ENCODE results near the gene GSDMA. TPM values are rescaled to one million over a fixed set of nuclear protein-coding genes. Genes with fewer than 3 reads are reported as not detected.

Gene GSDMA
- total RNA-seq, 1 donor from 2014 or later = not detected

DNA sequence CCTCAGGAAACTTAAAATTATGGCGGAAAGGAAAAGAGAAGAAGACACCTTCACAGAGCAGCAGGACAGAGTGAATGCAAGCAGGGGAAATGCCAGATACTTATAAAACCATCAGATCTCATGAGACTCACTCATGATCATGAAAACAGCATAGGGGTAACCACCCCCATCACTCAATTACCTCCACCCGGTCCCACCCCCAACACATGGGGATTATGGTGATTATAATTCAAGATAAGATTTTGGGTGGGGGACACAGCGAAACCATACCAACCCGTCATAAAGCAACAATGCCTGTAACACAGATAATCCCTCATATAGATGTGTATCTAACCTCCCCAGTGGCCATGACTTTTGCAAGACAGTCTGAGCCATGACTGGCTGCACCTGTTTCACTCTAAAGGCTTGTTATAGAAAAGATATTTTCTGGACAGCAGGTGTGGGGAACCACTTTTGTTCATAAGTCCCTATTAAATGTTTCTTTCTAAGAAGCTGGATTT, 7.0 kb upstream of the GSDMA start:
- Mint-ChIP-seq H3K4me3 (ENCODE audit: low read depth) (no peak overlapping the region), H3K27ac (no peak overlapping the region), H3K36me3 (ENCODE audit: insufficient read depth) (no peaks in the 10 kb centered on the region), H3K9me3 (ENCODE audit: low read depth) (no peaks in the 10 kb centered on the region), H3K4me1 (ENCODE audit: low read depth) (peaks cover 7% of the 10 kb centered on the region), H3K27me3 (peaks cover 11% of the 10 kb centered on the region)
- DNase-seq (ENCODE audit: low spot score, unreplicated experiment) = no peak
- TF ChIP-seq, protein P1, sequence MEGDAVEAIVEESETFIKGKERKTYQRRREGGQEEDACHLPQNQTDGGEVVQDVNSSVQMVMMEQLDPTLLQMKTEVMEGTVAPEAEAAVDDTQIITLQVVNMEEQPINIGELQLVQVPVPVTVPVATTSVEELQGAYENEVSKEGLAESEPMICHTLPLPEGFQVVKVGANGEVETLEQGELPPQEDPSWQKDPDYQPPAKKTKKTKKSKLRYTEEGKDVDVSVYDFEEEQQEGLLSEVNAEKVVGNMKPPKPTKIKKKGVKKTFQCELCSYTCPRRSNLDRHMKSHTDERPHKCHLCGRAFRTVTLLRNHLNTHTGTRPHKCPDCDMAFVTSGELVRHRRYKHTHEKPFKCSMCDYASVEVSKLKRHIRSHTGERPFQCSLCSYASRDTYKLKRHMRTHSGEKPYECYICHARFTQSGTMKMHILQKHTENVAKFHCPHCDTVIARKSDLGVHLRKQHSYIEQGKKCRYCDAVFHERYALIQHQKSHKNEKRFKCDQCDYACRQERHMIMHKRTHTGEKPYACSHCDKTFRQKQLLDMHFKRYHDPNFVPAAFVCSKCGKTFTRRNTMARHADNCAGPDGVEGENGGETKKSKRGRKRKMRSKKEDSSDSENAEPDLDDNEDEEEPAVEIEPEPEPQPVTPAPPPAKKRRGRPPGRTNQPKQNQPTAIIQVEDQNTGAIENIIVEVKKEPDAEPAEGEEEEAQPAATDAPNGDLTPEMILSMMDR (IDR thresholded peaks at IDR 0.05; ENCODE audit: unreplicated experiment) = no peak

DNA sequence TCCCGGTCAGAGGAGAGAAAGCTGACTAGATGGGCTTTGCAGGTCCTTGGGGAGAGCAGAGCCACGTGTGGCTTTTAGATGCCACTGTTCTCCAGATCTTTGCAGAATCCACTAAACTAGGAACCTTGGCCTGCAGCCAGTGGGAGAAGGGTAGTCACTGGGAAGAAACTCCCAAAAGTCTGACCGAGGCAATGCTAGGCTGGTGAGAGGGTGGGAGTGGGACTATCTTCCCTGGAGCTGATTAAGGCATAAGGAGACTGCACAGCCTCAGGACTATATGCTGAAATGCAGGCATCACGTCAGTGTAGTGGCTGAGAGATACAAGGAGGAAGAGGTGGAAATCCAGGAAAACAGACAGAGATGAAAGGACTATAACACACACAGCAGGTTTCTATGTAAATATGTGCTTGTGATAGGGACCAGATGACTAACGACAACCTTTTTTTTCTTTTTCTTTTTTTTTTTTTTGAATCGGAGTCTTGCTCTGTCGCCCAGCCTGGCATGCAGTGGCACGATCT, 2.2 kb upstream of the GSDMA start:
- H3K27ac Mint-ChIP-seq = no peak overlapping the region
- H3K27me3 Mint-ChIP-seq = peaks cover 16% of the 10 kb centered on the region
- no peak for DNase-seq (ENCODE audit: low spot score, unreplicated experiment)
- TF ChIP-seq, protein P1 (IDR thresholded peaks at IDR 0.05; ENCODE audit: unreplicated experiment) = no peak
- peaks cover 2% of the 10 kb centered on the region for H3K4me1 Mint-ChIP-seq (ENCODE audit: low read depth)
- no peaks in the 10 kb centered on the region for H3K36me3 Mint-ChIP-seq (ENCODE audit: insufficient read depth)
- no peaks in the 10 kb centered on the region for H3K9me3 Mint-ChIP-seq (ENCODE audit: low read depth)
- H3K4me3 Mint-ChIP-seq (ENCODE audit: low read depth) = no peak overlapping the region

DNA sequence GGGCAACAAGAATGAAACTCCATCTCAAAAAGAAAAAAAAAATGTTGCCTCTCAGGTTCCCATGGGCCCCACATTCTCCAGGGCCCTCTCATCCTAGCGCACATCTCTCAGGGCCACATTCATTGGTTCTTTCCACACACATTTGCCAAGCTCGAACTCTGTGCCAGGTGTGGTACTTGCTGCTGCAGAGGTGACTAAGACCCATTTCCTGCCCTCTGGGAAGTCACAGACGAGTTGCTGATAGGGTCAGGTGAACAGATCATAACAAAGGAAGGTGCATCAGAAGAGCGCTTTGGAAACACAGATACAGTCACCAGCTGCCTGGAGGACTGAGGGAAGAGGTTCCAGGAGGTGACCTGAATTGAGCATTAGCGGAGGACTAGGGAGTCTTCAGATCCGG, 1.0 kb downstream of the GSDMA start:
- Mint-ChIP-seq H3K4me1 (ENCODE audit: low read depth) (peaks cover 2% of the 10 kb centered on the region), H3K9me3 (ENCODE audit: low read depth) (no peaks in the 10 kb centered on the region), H3K27me3 (peaks cover 30% of the 10 kb centered on the region), H3K27ac (no peak overlapping the region), H3K4me3 (ENCODE audit: low read depth) (no peak overlapping the region), H3K36me3 (ENCODE audit: insufficient read depth) (no peaks in the 10 kb centered on the region)
- TF ChIP-seq, protein P1 (IDR thresholded peaks at IDR 0.05; ENCODE audit: unreplicated experiment) = no peak
- no peak for DNase-seq (ENCODE audit: low spot score, unreplicated experiment)

DNA sequence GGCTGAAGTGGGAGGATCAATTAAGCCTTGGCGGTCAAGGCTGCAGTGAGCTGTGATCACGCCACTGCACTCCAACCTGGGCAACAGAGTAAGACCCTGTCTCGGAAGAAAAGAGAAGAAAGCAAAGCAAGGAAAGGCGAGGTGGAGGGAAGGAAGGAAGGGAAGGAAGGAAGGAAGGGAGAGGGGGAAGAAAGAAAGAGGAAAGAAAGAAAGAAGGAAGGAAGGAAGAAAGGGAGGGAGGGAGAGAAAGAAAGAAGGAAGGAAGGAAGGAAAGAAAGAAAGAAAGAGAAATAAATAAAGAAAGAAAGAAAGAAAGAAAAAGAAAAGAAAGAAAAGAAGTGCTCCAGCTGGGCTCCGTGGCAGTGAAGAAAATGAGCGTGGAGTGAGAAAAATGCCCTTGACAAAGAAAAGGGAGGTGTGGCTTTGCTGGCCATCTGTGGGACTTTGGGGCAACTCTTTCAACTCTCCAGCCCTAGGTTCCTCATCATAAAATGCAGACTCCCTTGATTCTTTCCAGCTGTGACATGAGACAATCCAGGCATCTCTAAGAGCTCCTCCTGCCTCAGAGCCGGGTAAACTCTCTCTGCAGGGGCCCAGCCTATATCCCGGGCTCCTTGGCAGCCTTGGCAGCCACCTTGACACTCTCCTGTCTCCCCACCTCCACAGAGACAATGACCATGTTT, 2.4 kb downstream of the GSDMA start:
- TF ChIP-seq, protein P1 (IDR thresholded peaks at IDR 0.05; ENCODE audit: unreplicated experiment) = no peak
- no peak overlapping the region for H3K4me3 Mint-ChIP-seq (ENCODE audit: low read depth)
- peaks cover 40% of the 10 kb centered on the region for H3K27me3 Mint-ChIP-seq
- H3K4me1 Mint-ChIP-seq (ENCODE audit: low read depth) = no peaks in the 10 kb centered on the region
- no peak for DNase-seq (ENCODE audit: low spot score, unreplicated experiment)
- H3K36me3 Mint-ChIP-seq (ENCODE audit: insufficient read depth) = no peaks in the 10 kb centered on the region
- no peak overlapping the region for H3K27ac Mint-ChIP-seq
- H3K9me3 Mint-ChIP-seq (ENCODE audit: low read depth) = no peaks in the 10 kb centered on the region

DNA sequence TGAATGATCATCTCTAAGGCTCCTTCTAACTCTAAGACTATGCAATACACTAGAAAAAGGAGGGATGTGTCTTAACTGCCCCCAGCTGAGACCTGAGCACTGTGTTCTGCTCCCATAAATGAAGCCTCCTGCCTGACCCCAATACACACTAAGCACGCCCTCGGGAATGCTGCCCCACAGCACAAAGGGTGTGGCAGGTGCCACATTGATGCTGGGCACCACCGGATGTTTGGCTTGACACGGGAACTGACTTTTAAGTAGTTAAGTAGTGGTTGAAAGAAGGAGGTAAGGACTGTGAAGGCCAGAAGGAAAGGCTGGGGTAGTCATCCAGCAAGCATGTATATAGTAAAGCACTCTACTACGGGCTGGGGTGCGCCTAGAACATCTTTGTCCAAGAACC, 4.0 kb downstream of the GSDMA start:
- no peaks in the 10 kb centered on the region for H3K36me3 Mint-ChIP-seq (ENCODE audit: insufficient read depth)
- no peaks in the 10 kb centered on the region for H3K9me3 Mint-ChIP-seq (ENCODE audit: low read depth)
- no peak overlapping the region for H3K27ac Mint-ChIP-seq
- no peaks in the 10 kb centered on the region for H3K4me1 Mint-ChIP-seq (ENCODE audit: low read depth)
- H3K4me3 Mint-ChIP-seq (ENCODE audit: low read depth) = no peak overlapping the region
- TF ChIP-seq, protein P1 (IDR thresholded peaks at IDR 0.05; ENCODE audit: unreplicated experiment) = no peak
- H3K27me3 Mint-ChIP-seq = peaks cover 52% of the 10 kb centered on the region
- DNase-seq (ENCODE audit: low spot score, unreplicated experiment) = no peak
